Gastrocnemius medialis (tissue), 4 donors: ENCODE measurements around the gene RIPOR3. TPM values are rescaled to one million over a fixed set of nuclear protein-coding genes. Genes with fewer than 3 reads are reported as not detected.
"Not testable (repeated sequence)": the region's sequence is repeated elsewhere in the genome, so short reads cannot be mapped to it uniquely, and the experiment has no call there.

Source experiments
- ATAC-seq, 2 donors: fragments of 150-250 bp; one replicate each; pipeline ENCODE4 v1.9.1; 2016
- DNase-seq, 2 donors: peaks; one replicate each; pipeline ENCODE4 v3.0.0-alpha.2; 2019
- H3K27ac ChIP-seq, 4 donors: fragments of 200-600 bp; sonication (generic); 1 replicate in 1 of 4; 2 replicates in 3 of 4; pipeline ENCODE4 v1.5.1; 2016 to 2018; ENCODE audit warnings: mild to moderate bottlenecking in 2 of 4, moderate library complexity in 1 of 4
- H3K27me3 ChIP-seq, 3 donors: fragments of 200-600 bp; sonication (generic) in 2 of 3; 1 replicate in 1 of 3; 2 replicates in 2 of 3; pipeline versions ENCODE4 v1.5.1 to v1.6.0; 2016 to 2019; ENCODE audit warnings: mild to moderate bottlenecking in 1 of 3, moderate library complexity in 1 of 3
- H3K36me3 ChIP-seq, 2 donors: fragments of 200-600 bp; sonication (generic) in 1 of 2; one replicate each; pipeline ENCODE4 v1.5.1; 2017 to 2018
- H3K4me1 ChIP-seq, 2 donors: fragments of 200-600 bp; sonication (generic) in 1 of 2; one replicate each; pipeline ENCODE4 v1.5.1; 2016 to 2017; ENCODE audit warnings: mild to moderate bottlenecking in 2 of 2
- H3K4me3 ChIP-seq, 4 donors: fragments of 200-600 bp; sonication (generic) in 3 of 4; 1 replicate in 1 of 4; 2 replicates in 3 of 4; pipeline ENCODE4 v1.5.1; 2016 to 2019; ENCODE audit warnings: mild to moderate bottlenecking in 2 of 4
- H3K9me3 ChIP-seq, 3 donors: fragments of 200-600 bp; sonication (generic) in 2 of 3; 1 replicate in 1 of 3; 2 replicates in 2 of 3; pipeline ENCODE4 v1.5.1; 2016 to 2019
- CTCF ChIP-seq, 5 experiments: fragments of 450-650 bp in 3 of 5; fragments of 200-600 bp in 2 of 5; sonication (generic) in 2 of 5; IDR thresholded peaks in 4 of 5; conservative IDR thresholded peaks in 1 of 5; 1 replicate in 4 of 5; 2 replicates in 1 of 5; pipeline ENCODE4 v1.5.1; 2016 to 2019; ENCODE audit warnings: antibody characterized with exemption in 5 of 5, mild to moderate bottlenecking in 3 of 5, moderate library complexity in 3 of 5
- POLR2A ChIP-seq, 2 donors: fragments of 450-650 bp; IDR thresholded peaks; one replicate each; pipeline ENCODE4 v1.6.1; 2017; ENCODE audit warnings: antibody characterized with exemption in 2 of 2, mild to moderate bottlenecking in 2 of 2, moderate library complexity in 2 of 2
- in situ Hi-C, 4 donors: fragments of 200-750 bp; cut with MboI; loops; one replicate each; pipeline versions ENCODE4 v1.15.0 to v1.8.0; 2017; ENCODE audit warnings: low sequenced_read_pairs in 4 of 4
- intact Hi-C: fragments of 100-400 bp; cut with DNase I; formaldehyde crosslinking; loops from one replicate; pipeline ENCODE4 v1.15.1; 2023; ENCODE audit warnings: low total_unique reads
- total RNA-seq, 4 donors: library from RNA; depleted of rRNA; stranded (reverse); fragments of >200 nt; gene quantifications; one replicate each; pipeline versions ENCODE4 v1.1.0 to v1.2.3, GENCODE V29; 2016

The RIPOR3 gene
- total RNA-seq, 4 donors from 2014 or later: 5.3 to 12.5 (median 8.2) TPM

- no peak for ATAC-seq
- in situ Hi-C loops: no loop called here
Measured at GRCh38 chr20:50699688-50700087, 8.3 kb upstream of the RIPOR3 start.

GRCh38 chr20:50698255-50698654, 6.9 kb upstream of the RIPOR3 start:
- DNase-seq, in situ Hi-C loops: not testable (repeated sequence)
- H3K4me1 ChIP-seq: peaks cover 0 to 10% of the 10 kb centered on the region in 2 donors

More at GRCh38 chr20:50699688-50700087, 8.3 kb upstream of the RIPOR3 start:
- no peak for TF ChIP-seq CTCF (IDR thresholded peaks at IDR 0.05 in 4 of 5, conservative IDR thresholded peaks at IDR 0.05 in 1 of 5)
- TF ChIP-seq POLR2A (IDR thresholded peaks at IDR 0.05): no peak
- H3K4me1 ChIP-seq: peaks cover 0 to 8% of the 10 kb centered on the region in 2 donors
- no peaks in the 10 kb centered on the region for H3K36me3 ChIP-seq
- DNase-seq: no peak
- H3K4me3 ChIP-seq: no peak overlapping the region
- intact Hi-C loops: no loop called here
- no peaks in the 10 kb centered on the region for H3K27me3 ChIP-seq
- H3K9me3 ChIP-seq: no peaks in the 10 kb centered on the region
- H3K27ac ChIP-seq: no peak overlapping the region

GRCh38 chr20:50695135-50695872, 4.0 kb upstream of the RIPOR3 start:
- DNase-seq: peak in 1 of 2 donors; percentile 37
- H3K27ac ChIP-seq: peak overlapping the region in 1 of 4 donors; percentile 5

More at GRCh38 chr20:50698255-50698654, 6.9 kb upstream of the RIPOR3 start:
- H3K27ac ChIP-seq, intact Hi-C loops, H3K9me3 ChIP-seq, H3K4me3 ChIP-seq, ATAC-seq, H3K36me3 ChIP-seq, H3K27me3 ChIP-seq: not testable (repeated sequence)

GRCh38 chr20:50694379-50695134, 3.2 kb upstream of the RIPOR3 start:
- intact Hi-C loops (no loop called here), in situ Hi-C loops (no loop called here)
- no peak overlapping the region for H3K27ac ChIP-seq
- TF ChIP-seq CTCF (IDR thresholded peaks at IDR 0.05 in 4 of 5, conservative IDR thresholded peaks at IDR 0.05 in 1 of 5) (no peak), POLR2A (IDR thresholded peaks at IDR 0.05) (no peak)
- no peaks in the 10 kb centered on the region for H3K27me3 ChIP-seq
- H3K4me3 ChIP-seq: no peak overlapping the region
- no peaks in the 10 kb centered on the region for H3K9me3 ChIP-seq
- no peak for DNase-seq
- ATAC-seq: no peak
- peaks cover 5 to 10% of the 10 kb centered on the region in 2 donors for H3K4me1 ChIP-seq
- no peaks in the 10 kb centered on the region for H3K36me3 ChIP-seq

More at GRCh38 chr20:50695135-50695872, 4.0 kb upstream of the RIPOR3 start:
- Histone ChIP-seq H3K9me3 (no peaks in the 10 kb centered on the region), H3K4me1 (peaks cover 5 to 10% of the 10 kb centered on the region in 2 donors), H3K27me3 (no peaks in the 10 kb centered on the region), H3K4me3 (no peak overlapping the region), H3K36me3 (no peaks in the 10 kb centered on the region)
- ATAC-seq: peak in 1 of 2 donors; percentile 40
- TF ChIP-seq POLR2A (IDR thresholded peaks at IDR 0.05) (no peak), CTCF (IDR thresholded peaks at IDR 0.05 in 4 of 5, conservative IDR thresholded peaks at IDR 0.05 in 1 of 5) (no peak)
- intact Hi-C loops (no loop called here), in situ Hi-C loops (no loop called here)

GRCh38 chr20:50693001-50693400, 1.7 kb upstream of the RIPOR3 start:
- intact Hi-C loops: no loop called here
- no peak for ATAC-seq
- Histone ChIP-seq H3K36me3 (no peaks in the 10 kb centered on the region), H3K27ac (peak overlapping the region; percentile 23 to 78 (median 74)), H3K27me3 (no peaks in the 10 kb centered on the region), H3K4me3 (no peak overlapping the region), H3K4me1 (peaks cover 5 to 10% of the 10 kb centered on the region in 2 donors), H3K9me3 (no peaks in the 10 kb centered on the region)
- no peak for DNase-seq
- in situ Hi-C loops: no loop called here
- no peak for TF ChIP-seq POLR2A (IDR thresholded peaks at IDR 0.05)
- TF ChIP-seq CTCF (IDR thresholded peaks at IDR 0.05 in 4 of 5, conservative IDR thresholded peaks at IDR 0.05 in 1 of 5): no peak
